Activated naive CD4-positive, alpha-beta T cell treated with anti-CD3 and anti-CD28 coated beads, Interleukin-2, amount 10 ng/mL, durations not matched to agents 7 days and 5 days (primary cell): ENCODE measurements around the gene NECAB2.
A peak's percentile ranks its signal among the peaks of the same experiment; 100 is the strongest.

Experiments used
- CTCF ChIA-PET: fragments of 350-600 bp; sonication (Branson Sonifier 250); formaldehyde crosslinking; loops from one replicate; lab custom pipeline; 2021; ENCODE audit warnings: antibody characterized with exemption; lab: Charles Lee
- DNase-seq: peaks from one replicate; pipeline ENCODE4 v3.0.0-alpha.2; 2020
- H3K27ac Mint-ChIP-seq: one replicate; pipeline ENCODE4 v1.8.0; 2021; ENCODE audit warnings: mild to moderate bottlenecking, moderate library complexity, mixed read lengths
- H3K27me3 Mint-ChIP-seq: one replicate; pipeline ENCODE4 v1.8.0; 2021; ENCODE audit warnings: mild to moderate bottlenecking, mixed read lengths
- H3K36me3 Mint-ChIP-seq: one replicate; pipeline ENCODE4 v1.8.0; 2021; ENCODE audit warnings: mixed read lengths
- H3K4me1 Mint-ChIP-seq: one replicate; pipeline ENCODE4 v1.8.0; 2021; ENCODE audit warnings: mixed read lengths
- H3K4me3 Mint-ChIP-seq: one replicate; pipeline ENCODE4 v1.8.0; 2021; ENCODE audit warnings: mild to moderate bottlenecking, moderate library complexity, mixed read lengths
- H3K9me3 Mint-ChIP-seq: one replicate; pipeline ENCODE4 v1.8.0; 2021; ENCODE audit warnings: mixed read lengths

The NECAB2 gene

GRCh38 chr16:83932304-83932703 lies 35.7 kb upstream of the NECAB2 start:
- no peaks in the 10 kb centered on the region for H3K27me3 Mint-ChIP-seq
- DNase-seq: no peak
- CTCF ChIA-PET: interaction anchor here (0.7 kb wide), 1 partner anchor 21 kb away, joined by 3 read pairs; no protein-coding TSS in a partner anchor
- no peaks in the 10 kb centered on the region for H3K9me3 Mint-ChIP-seq
- H3K4me1 Mint-ChIP-seq: no peaks in the 10 kb centered on the region
- H3K27ac Mint-ChIP-seq: no peak overlapping the region
- H3K4me3 Mint-ChIP-seq: no peak overlapping the region
- no peaks in the 10 kb centered on the region for H3K36me3 Mint-ChIP-seq

GRCh38 chr16:83932955-83933673 lies 34.9 kb upstream of the NECAB2 start:
- H3K36me3 Mint-ChIP-seq: no peaks in the 10 kb centered on the region
- H3K27me3 Mint-ChIP-seq: no peaks in the 10 kb centered on the region
- no peaks in the 10 kb centered on the region for H3K9me3 Mint-ChIP-seq
- DNase-seq: no peak
- CTCF ChIA-PET: interaction anchor here (0.7 kb wide), 1 partner anchor 20 kb away, joined by 3 read pairs; no protein-coding TSS in a partner anchor
- H3K4me1 Mint-ChIP-seq: no peaks in the 10 kb centered on the region
- H3K27ac Mint-ChIP-seq: no peak overlapping the region
- no peak overlapping the region for H3K4me3 Mint-ChIP-seq

DNA sequence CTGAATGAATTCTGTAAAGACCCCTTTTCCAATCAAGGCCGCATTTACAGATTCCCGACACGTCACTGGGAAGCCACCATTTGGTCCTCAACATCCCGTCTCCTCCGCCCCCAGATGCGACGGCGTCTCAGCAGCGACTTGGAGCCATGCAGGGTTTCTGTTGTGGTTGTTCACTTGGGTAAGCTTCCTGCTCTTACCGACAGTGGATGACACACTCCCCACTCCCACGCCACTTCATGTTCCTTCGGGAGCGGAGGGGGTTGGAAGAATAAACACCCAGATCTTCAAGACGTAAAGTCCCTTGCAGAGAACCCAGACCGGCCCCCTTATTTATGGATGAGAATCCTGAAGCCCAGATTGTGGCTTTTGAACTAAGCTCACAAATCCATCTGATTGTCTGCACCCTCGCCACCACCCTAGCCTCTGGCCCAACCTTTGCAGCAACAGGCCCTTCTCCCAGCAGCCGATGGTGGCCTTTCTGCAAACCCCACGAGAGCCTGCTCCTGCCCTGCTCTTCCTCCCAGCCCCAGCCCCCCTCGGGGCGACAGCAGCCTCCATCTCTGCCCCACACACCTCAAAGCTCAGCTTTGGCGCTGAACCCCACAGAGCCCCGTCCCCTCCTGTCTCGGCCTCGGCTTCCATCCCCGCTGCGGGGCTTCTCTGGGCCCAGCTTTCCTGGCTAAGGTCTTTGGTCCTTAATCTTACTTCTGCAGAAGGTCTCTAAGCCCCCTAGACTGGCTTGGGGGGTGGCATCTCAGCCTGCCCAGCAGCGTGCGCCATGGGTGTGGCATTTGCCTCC lies 34.0 kb upstream of the NECAB2 start:
- H3K36me3 Mint-ChIP-seq: no peaks in the 10 kb centered on the region
- CTCF ChIA-PET: no interaction called here
- H3K4me1 Mint-ChIP-seq: peaks cover 2% of the 10 kb centered on the region
- no peaks in the 10 kb centered on the region for H3K27me3 Mint-ChIP-seq
- no peak overlapping the region for H3K4me3 Mint-ChIP-seq
- no peak for DNase-seq
- H3K9me3 Mint-ChIP-seq: no peaks in the 10 kb centered on the region
- no peak overlapping the region for H3K27ac Mint-ChIP-seq

DNA sequence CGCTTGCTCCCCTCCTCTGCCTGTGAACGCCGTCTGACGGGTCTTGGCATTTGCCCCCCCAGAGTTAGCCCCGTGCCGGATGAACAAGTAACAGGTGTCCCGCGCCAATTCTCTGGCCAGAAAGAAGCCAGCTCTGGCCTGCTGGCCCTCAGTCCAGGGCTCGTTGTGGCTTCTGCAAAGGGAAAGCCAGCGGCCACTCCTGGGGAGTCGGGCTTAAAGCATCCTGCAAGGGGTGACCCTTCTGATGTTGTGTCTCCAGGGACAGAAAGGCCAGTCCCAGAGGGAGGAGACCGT lies 33.4 kb upstream of the NECAB2 start:
- H3K4me3 Mint-ChIP-seq: no peak overlapping the region
- no peak for DNase-seq
- no peaks in the 10 kb centered on the region for H3K36me3 Mint-ChIP-seq
- no peaks in the 10 kb centered on the region for H3K27me3 Mint-ChIP-seq
- H3K4me1 Mint-ChIP-seq: peaks cover 7% of the 10 kb centered on the region
- no peaks in the 10 kb centered on the region for H3K9me3 Mint-ChIP-seq
- CTCF ChIA-PET: no interaction called here
- no peak overlapping the region for H3K27ac Mint-ChIP-seq

DNA sequence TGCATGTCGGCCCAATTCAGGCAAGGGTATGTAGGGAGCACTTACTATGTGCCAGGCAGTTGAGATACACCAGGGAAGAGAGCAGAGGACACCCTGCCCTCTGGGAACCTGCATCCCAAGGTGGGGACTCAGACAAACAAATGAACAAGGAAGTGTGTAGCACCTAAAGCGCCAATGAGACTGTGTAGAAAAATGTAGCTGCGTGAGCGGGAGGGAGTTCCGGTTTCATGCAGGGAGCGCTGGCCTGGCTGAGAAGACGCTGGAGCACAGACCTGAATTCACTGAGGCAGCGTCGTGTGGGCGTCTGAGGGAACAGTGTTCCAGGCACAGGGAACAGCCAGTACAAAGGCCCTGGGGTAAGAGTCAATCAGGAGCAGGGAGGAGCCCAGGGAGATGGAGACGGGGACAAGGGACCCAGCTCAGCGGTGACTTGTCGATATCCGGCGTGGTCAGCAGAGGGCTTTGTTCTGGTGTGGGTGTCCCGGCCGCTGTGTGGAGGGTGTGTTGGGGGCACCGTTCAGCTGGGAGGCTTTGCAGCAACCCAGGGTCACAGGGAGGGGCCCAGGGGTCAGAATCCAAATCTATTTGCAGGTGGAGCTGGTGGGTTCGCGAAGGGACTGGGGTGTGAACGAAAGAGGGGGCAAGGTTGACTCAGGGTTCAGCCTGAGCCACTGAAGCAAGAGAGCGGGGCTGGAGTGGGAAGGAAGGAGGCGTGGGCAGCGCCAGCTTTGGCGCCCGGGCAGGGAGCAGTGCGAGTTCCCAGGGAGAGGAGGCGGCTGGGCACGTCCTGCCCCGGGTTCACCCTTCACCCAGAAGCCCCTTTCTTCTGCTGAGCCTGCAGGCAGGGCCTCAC lies 32.8 kb upstream of the NECAB2 start:
- H3K36me3 Mint-ChIP-seq: no peaks in the 10 kb centered on the region
- CTCF ChIA-PET: interaction anchor here (1.0 to 1.9 kb wide), 2 partner anchors 8 to 9 kb away, joined by 3 to 7 read pairs; no protein-coding TSS in a partner anchor

DNA sequence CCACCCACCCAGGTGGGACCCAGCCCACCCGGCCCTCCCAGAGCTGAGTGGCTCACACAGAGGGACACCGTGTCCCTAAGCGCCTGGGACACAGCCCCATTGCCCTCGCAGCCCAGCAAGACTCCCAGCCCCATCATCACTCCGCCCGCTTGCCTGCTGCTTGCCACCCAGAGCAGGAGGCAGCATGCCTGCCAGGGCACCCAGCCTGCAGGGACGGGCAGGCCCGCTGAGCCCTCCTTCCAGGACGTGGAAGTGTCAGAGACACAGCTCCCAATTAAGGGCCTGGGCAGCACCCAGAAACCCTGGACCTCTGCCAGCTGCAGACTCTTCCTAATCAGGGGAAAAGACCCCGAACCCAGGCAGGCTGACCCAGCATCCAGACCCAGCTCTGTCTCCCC lies 32.2 kb upstream of the NECAB2 start:
- DNase-seq: no peak
- Mint-ChIP-seq H3K4me3 (no peak overlapping the region), H3K27ac (no peak overlapping the region), H3K4me1 (peaks cover 9% of the 10 kb centered on the region), H3K27me3 (no peaks in the 10 kb centered on the region), H3K9me3 (no peaks in the 10 kb centered on the region), H3K36me3 (no peaks in the 10 kb centered on the region)
- CTCF ChIA-PET: interaction anchor here (1.0 to 1.9 kb wide), 2 partner anchors 9 kb away, joined by 3 to 7 read pairs; no protein-coding TSS in a partner anchor

More for the DNA sequence above, 32.8 kb upstream of the NECAB2 start:
- Mint-ChIP-seq H3K4me1 (peaks cover 9% of the 10 kb centered on the region), H3K27me3 (no peaks in the 10 kb centered on the region), H3K27ac (no peak overlapping the region), H3K4me3 (no peak overlapping the region), H3K9me3 (no peaks in the 10 kb centered on the region)
- no peak for DNase-seq

DNA sequence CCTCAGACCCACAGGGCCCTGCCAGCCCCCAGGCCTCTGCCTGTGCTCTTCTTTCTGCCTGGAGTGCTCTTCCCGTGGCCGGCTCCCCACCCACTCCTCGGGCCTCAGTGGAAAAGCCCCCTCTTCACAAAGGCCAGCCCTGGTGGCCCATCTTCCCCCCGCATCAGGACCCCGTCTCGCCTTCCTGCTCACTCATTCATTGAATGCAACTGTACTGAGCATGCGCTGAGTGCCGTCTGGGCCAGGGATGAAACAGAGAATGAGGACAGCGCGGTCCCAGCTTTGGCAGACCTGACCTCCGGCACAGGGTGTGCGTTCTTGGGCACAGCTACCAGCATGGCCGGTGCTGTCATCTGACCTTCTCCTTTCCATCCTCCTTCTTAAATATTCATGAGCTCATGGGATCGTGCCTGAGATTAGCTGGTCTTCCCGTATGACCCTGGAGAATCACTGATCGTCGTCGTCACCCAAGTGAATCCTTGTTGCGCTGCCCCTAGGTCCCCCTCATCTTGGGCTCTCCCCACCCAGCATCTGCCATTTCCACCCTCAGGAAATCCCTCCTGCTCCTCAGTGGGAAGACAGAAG lies 31.4 kb upstream of the NECAB2 start:
- no peak for DNase-seq
- CTCF ChIA-PET: interaction anchor here (1.9 kb wide), 1 partner anchor 10 kb away, joined by 7 read pairs; no protein-coding TSS in a partner anchor
- H3K9me3 Mint-ChIP-seq: no peaks in the 10 kb centered on the region

DNA sequence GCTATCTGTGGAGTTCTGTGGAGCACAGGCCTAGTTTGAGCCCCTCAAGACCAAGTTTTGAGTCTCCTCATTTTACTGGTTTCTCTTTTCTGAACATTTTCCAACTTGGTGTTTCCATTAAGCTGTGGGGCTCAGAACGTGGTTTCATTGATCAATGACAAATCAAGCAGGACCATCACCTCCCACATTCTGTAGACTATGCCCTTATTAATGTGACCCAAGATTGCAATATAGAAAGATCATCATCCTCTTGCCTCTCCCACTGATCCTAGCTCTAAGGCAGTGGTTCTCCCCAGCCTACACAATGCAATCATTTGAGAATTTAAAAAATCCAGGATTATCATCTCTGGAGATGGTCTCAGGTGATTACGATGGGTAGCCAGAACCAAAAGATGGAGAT lies 30.8 kb upstream of the NECAB2 start:
- no peaks in the 10 kb centered on the region for H3K36me3 Mint-ChIP-seq
- CTCF ChIA-PET: interaction anchor here (1.8 kb wide), 1 partner anchor 10 kb away, joined by 4 read pairs; no protein-coding TSS in a partner anchor
- H3K4me3 Mint-ChIP-seq: no peak overlapping the region

More for the DNA sequence above, 31.4 kb upstream of the NECAB2 start:
- peaks cover 9% of the 10 kb centered on the region for H3K4me1 Mint-ChIP-seq
- H3K36me3 Mint-ChIP-seq: no peaks in the 10 kb centered on the region
- H3K4me3 Mint-ChIP-seq: no peak overlapping the region
- no peaks in the 10 kb centered on the region for H3K27me3 Mint-ChIP-seq
- no peak overlapping the region for H3K27ac Mint-ChIP-seq

DNA sequence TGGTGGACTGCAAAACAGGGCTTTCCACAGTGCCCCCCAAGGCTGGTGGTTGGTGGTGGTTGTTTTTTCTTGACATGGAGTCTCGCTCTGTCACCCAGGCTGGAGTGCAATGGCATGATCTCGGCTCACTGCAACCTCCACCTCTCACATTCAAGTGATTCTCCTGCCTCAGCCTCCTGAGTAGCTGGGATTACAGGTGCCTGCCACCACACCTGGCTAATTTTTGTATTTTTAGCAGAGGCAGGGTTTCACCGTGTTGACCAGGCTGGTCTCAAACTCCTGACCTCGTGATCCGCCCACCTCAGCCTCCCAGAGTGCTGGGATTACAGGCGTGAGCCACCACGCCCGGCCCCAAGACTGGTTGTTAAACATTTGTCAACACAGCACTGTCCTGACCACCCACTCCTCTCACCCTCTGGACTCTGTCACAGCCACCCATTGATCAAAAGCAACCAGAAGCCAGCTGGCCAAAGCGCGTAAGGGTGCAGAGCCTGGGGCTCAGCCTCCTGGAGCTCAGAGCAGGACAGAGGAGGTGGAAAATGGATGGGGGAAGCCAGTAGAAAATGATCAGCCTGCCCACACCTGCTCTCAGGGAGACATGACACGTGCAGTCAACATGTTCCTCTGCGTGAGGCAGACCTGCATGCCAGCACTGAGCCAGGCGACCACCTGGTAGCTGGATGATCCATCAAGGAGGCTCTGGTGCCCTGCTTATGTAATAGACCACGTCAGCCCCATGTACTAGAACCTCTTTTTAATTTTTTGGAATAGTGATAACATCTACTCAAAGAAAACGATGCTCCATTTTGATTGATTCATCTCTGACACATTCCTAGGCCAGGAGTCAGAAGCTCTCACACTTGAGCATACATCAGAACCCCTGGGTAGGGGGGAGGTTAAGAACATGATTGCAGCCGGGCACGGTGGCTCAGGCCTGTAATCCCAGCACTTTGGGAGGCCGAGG lies 29.8 kb upstream of the NECAB2 start:
- Mint-ChIP-seq H3K27me3 (no peaks in the 10 kb centered on the region), H3K4me3 (no peak overlapping the region), H3K36me3 (no peaks in the 10 kb centered on the region), H3K4me1 (peaks cover 9% of the 10 kb centered on the region), H3K27ac (peak overlapping the region; percentile 52), H3K9me3 (no peaks in the 10 kb centered on the region)
- no peak for DNase-seq
- CTCF ChIA-PET: interaction anchor here (1.4 to 1.8 kb wide), 2 partner anchors 11 to 16 kb away, joined by 4 to 5 read pairs; no protein-coding TSS in a partner anchor

More for the DNA sequence above, 30.8 kb upstream of the NECAB2 start:
- Mint-ChIP-seq H3K27me3 (no peaks in the 10 kb centered on the region), H3K9me3 (no peaks in the 10 kb centered on the region), H3K4me1 (peaks cover 9% of the 10 kb centered on the region), H3K27ac (no peak overlapping the region)
- DNase-seq: no peak

DNA sequence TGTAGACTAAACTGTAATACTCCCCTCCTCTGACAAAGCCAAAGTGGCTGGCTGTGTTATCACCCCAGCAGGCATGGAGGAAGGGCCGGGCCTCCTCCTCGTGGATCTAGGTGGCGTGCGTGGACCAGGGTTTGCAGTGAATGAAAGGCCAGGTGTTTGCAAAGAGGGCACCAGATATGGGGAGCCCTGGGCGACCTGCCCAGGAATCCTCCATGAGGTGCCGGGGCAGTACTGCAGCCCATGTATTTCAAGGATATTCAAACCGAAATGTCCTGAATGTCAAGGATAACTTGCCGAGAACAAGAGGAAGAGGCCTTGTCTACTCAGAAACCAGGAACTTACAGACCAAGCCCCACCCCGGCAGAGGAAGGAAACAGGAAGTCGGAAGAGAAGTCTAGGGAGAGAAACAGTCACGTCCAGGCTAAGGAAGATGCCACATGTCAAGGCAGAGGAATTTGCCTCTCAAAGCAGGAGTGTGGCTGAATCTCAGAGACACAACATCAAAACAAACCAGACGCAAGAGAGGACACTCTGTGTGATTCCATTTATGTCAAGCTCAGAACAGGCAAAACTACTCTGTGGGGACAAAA lies 28.7 kb upstream of the NECAB2 start:
- DNase-seq: no peak
- H3K4me3 Mint-ChIP-seq: no peak overlapping the region
- CTCF ChIA-PET: interaction anchor here (1.4 to 1.8 kb wide), 2 partner anchors 12 to 15 kb away, joined by 4 to 5 read pairs; no protein-coding TSS in a partner anchor
- no peaks in the 10 kb centered on the region for H3K9me3 Mint-ChIP-seq
- no peaks in the 10 kb centered on the region for H3K36me3 Mint-ChIP-seq
- H3K4me1 Mint-ChIP-seq: peaks cover 9% of the 10 kb centered on the region
- H3K27ac Mint-ChIP-seq: peak overlapping the region; percentile 77
- no peaks in the 10 kb centered on the region for H3K27me3 Mint-ChIP-seq

DNA sequence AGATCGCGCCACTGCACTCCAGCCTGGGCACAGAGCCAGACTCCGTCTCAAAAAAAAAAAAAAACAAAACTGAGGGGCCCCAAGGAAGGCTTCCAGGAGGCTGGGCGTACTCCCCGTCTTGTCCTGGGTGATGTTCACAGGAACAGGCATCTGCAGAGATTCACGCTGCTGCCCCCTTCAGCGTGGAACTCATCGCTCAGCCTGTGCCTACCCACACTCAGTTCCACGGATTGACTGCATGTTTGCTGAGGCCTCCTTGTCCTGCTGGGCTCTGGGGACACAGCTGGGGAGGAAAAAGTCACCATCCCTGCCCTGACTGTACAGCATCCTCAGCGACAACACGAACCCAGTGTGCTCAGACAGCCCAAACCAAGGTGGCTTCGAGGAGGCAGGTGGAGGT lies 27.9 kb upstream of the NECAB2 start:
- H3K4me3 Mint-ChIP-seq: no peak overlapping the region
- CTCF ChIA-PET: no interaction called here
- no peak for DNase-seq
- peaks cover 9% of the 10 kb centered on the region for H3K4me1 Mint-ChIP-seq
- H3K36me3 Mint-ChIP-seq: no peaks in the 10 kb centered on the region
- no peaks in the 10 kb centered on the region for H3K9me3 Mint-ChIP-seq
- H3K27me3 Mint-ChIP-seq: peaks cover 3% of the 10 kb centered on the region
- H3K27ac Mint-ChIP-seq: no peak overlapping the region

- no peak for DNase-seq
- Mint-ChIP-seq H3K4me1 (peaks cover 9% of the 10 kb centered on the region), H3K27me3 (peaks cover 4% of the 10 kb centered on the region), H3K36me3 (no peaks in the 10 kb centered on the region), H3K27ac (no peak overlapping the region), H3K4me3 (no peak overlapping the region), H3K9me3 (no peaks in the 10 kb centered on the region)
- CTCF ChIA-PET: no interaction called here
Measured at GRCh38 chr16:83940630-83941378, 27.2 kb upstream of the NECAB2 start.
